Activated B cell treated with CpG ODN at 0.5 μM for 24 hours (primary cell): Measurements from ENCODE around the gene NEK1. TPM values are rescaled to one million over a fixed set of nuclear protein-coding genes. Genes with fewer than 3 reads are reported as not detected.
"Not testable (repeated sequence)": the region's sequence is repeated elsewhere in the genome, so short reads cannot be mapped to it uniquely, and the experiment has no call there.

Source experiments
- ATAC-seq: fragments of 200-7000 bp; cut with Tn5 transposase; one replicate; pipeline ENCODE4 v1.10.0; 2021; ENCODE audit warnings: low read depth, mild to moderate bottlenecking, moderate library complexity
- CTCF ChIA-PET: fragments of 350-600 bp; sonication (Branson Sonifier 250); formaldehyde crosslinking; loops from one replicate; lab custom pipeline; 2021; ENCODE audit warnings: antibody characterized with exemption; lab: Charles Lee
- POLR2A ChIA-PET: fragments of 350-600 bp; sonication (Branson Sonifier 250); formaldehyde crosslinking; loops from one replicate; lab custom pipeline; 2021; ENCODE audit warnings: antibody characterized with exemption; lab: Charles Lee
- DNase-seq: peaks from one replicate; pipeline ENCODE4 v3.0.0; 2022
- H3K27ac Mint-ChIP-seq: one replicate; pipeline ENCODE4 v1.8.0; 2020; ENCODE audit warnings: mixed read lengths
- H3K27me3 Mint-ChIP-seq: one replicate; pipeline ENCODE4 v1.8.0; 2021; ENCODE audit warnings: mixed read lengths
- H3K36me3 Mint-ChIP-seq: one replicate; pipeline ENCODE4 v1.8.0; 2021; ENCODE audit warnings: low read depth, mixed read lengths
- H3K4me1 Mint-ChIP-seq: one replicate; pipeline ENCODE4 v1.8.0; 2021; ENCODE audit warnings: mixed read lengths
- H3K4me3 Mint-ChIP-seq: one replicate; pipeline ENCODE4 v1.8.0; 2020; ENCODE audit warnings: mild to moderate bottlenecking, mixed read lengths
- H3K9me3 Mint-ChIP-seq: one replicate; pipeline ENCODE4 v1.8.0; 2020; ENCODE audit warnings: mixed read lengths
- CTCF ChIP-seq: fragments of 200-600 bp; IDR thresholded peaks from one replicate; pipeline ENCODE4 v1.8.0; 2022; ENCODE audit warnings: antibody characterized with exemption, mild to moderate bottlenecking
- intact Hi-C: fragments of 100-400 bp; cut with micrococcal nuclease; formaldehyde crosslinking; loops from one replicate; pipeline ENCODE4 v1.15.1; 2024
- total RNA-seq: library from RNA; stranded (reverse); gene quantifications from 2 replicates; pipeline ENCODE4 v1.2.3, GENCODE V29; 2022

Gene NEK1
- total RNA-seq, 1 donor from 2014 or later = 14.3 TPM

GRCh38 chr4:169439244-169439643, 173.1 kb downstream of the NEK1 start:
- Mint-ChIP-seq H3K27ac (peak overlapping the region; percentile 6), H3K9me3 (peaks cover 15% of the 10 kb centered on the region), H3K4me1 (peaks cover 39% of the 10 kb centered on the region), H3K36me3 (peaks cover 23% of the 10 kb centered on the region), H3K27me3 (no peaks in the 10 kb centered on the region), H3K4me3 (no peak overlapping the region)
- no peak for TF ChIP-seq CTCF
- intact Hi-C loops = no loop called here
- DNase-seq = no peak
- ChIA-PET POLR2A (interaction anchor here (1.1 kb wide), 1 partner anchor 221 kb away, joined by 3 read pairs; no protein-coding TSS in a partner anchor), CTCF (no interaction called here)
- ATAC-seq = no peak

GRCh38 chr4:169438057-169438480, 174.3 kb downstream of the NEK1 start:
- no peak for DNase-seq
- ChIA-PET POLR2A (interaction anchor here (0.6 to 1.4 kb wide), 4 partner anchors 27 to 428 kb away, joined by 3 to 8 read pairs (median 6); partner anchors contain the start of gene CBR4), CTCF (interaction anchor here (0.7 to 1.0 kb wide), 2 partner anchors 48 to 514 kb away, joined by 3 to 5 read pairs; no protein-coding TSS in a partner anchor)
- Mint-ChIP-seq H3K27ac (peak overlapping the region; percentile 84), H3K27me3 (no peaks in the 10 kb centered on the region), H3K36me3 (peaks cover 17% of the 10 kb centered on the region), H3K4me1 (peaks cover 39% of the 10 kb centered on the region), H3K4me3 (peak overlapping the region; percentile 8), H3K9me3 (peaks cover 7% of the 10 kb centered on the region)
- TF ChIP-seq CTCF = no peak
- intact Hi-C loops = no loop called here
- peak; percentile 56 for ATAC-seq

- POLR2A ChIA-PET = interaction anchor here (0.9 to 1.4 kb wide), 4 partner anchors 27 to 427 kb away, joined by 4 to 8 read pairs (median 6); partner anchors contain the start of gene CBR4
- TF ChIP-seq CTCF = no peak
- H3K4me1 Mint-ChIP-seq = peaks cover 39% of the 10 kb centered on the region
- no peak for DNase-seq
- H3K27ac Mint-ChIP-seq = peak overlapping the region; percentile 84
- intact Hi-C loops = loop anchor here (1.0 to 2.0 kb wide), 2 partner anchors 227 to 427 kb away; partner anchors contain the start of gene CBR4
- peaks cover 17% of the 10 kb centered on the region for H3K36me3 Mint-ChIP-seq
- CTCF ChIA-PET = interaction anchor here (1.0 kb wide), 1 partner anchor 513 kb away, joined by 3 read pairs; no protein-coding TSS in a partner anchor
- no peaks in the 10 kb centered on the region for H3K27me3 Mint-ChIP-seq
- peak overlapping the region; percentile 36 for H3K4me3 Mint-ChIP-seq
- H3K9me3 Mint-ChIP-seq = peaks cover 3% of the 10 kb centered on the region
- ATAC-seq = peak; percentile 85
Measured at GRCh38 chr4:169437299-169438047, 174.9 kb downstream of the NEK1 start.

- no peaks in the 10 kb centered on the region for H3K27me3 Mint-ChIP-seq
- intact Hi-C loops = loop anchor here (1.0 to 2.0 kb wide), 2 partner anchors 226 to 426 kb away; partner anchors contain the start of gene CBR4
- no peaks in the 10 kb centered on the region for H3K9me3 Mint-ChIP-seq
- H3K27ac Mint-ChIP-seq = no peak overlapping the region
- ATAC-seq (no peak), DNase-seq (no peak)
- peaks cover 17% of the 10 kb centered on the region for H3K36me3 Mint-ChIP-seq
- H3K4me1 Mint-ChIP-seq = peaks cover 39% of the 10 kb centered on the region
- CTCF ChIA-PET = no interaction called here
- POLR2A ChIA-PET = interaction anchor here (0.6 to 1.4 kb wide), 3 partner anchors 26 to 226 kb away, joined by 4 to 8 read pairs (median 4); no protein-coding TSS in a partner anchor
- H3K4me3 Mint-ChIP-seq = no peak overlapping the region
- no peak for TF ChIP-seq CTCF
Measured at GRCh38 chr4:169436734-169437133, 175.6 kb downstream of the NEK1 start.

GRCh38 chr4:169428376-169428775, 184.0 kb downstream of the NEK1 start:
- intact Hi-C loops = no loop called here
- no peak overlapping the region for H3K4me3 Mint-ChIP-seq

DNA sequence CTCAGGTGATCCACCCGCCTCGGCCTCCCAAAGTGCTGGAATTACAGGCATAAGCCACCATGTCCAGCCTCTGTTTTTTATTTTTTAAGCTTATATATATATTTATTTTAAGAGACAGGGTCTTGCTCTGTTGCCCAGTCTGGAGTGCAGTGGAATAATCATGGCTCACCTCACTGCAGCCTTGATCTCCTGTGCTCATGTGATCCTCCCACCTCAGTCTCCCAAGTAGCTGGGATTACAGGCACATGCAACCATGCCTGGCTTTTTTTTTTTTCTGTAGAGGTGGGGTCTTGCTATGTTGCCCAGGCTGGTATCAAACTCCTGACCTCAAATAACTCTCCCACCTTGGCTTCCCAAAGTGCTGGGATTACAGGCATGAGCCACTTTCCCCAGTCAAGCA, 184.7 kb downstream of the NEK1 start:
- H3K27me3 Mint-ChIP-seq, H3K4me1 Mint-ChIP-seq, H3K27ac Mint-ChIP-seq, H3K4me3 Mint-ChIP-seq, POLR2A ChIA-PET, CTCF ChIA-PET, H3K9me3 Mint-ChIP-seq, intact Hi-C loops, ATAC-seq, DNase-seq: not testable (repeated sequence)
- H3K36me3 Mint-ChIP-seq = peaks cover 37% of the 10 kb centered on the region

More at GRCh38 chr4:169428376-169428775, 184.0 kb downstream of the NEK1 start:
- Mint-ChIP-seq H3K4me1 (peaks cover 3% of the 10 kb centered on the region), H3K27me3 (no peaks in the 10 kb centered on the region), H3K9me3 (no peaks in the 10 kb centered on the region), H3K27ac (no peak overlapping the region), H3K36me3 (peaks cover 41% of the 10 kb centered on the region)
- CTCF ChIA-PET = no interaction called here
- ATAC-seq (no peak), DNase-seq (no peak)
- POLR2A ChIA-PET = no interaction called here
- TF ChIP-seq CTCF = no peak
